ENCODE measurements around the gene CD63.

GRCh38 chr12:55703288-55703687 is 25.5 kb downstream of the CD63 start:
- no peak for TF ChIP-seq CTCF (conservative IDR thresholded peaks at IDR 0.05; ENCODE audit: low read depth, low read length)
- TF ChIP-seq EZH2 (IDR thresholded peaks at IDR 0.05; ENCODE audit: low read length, unreplicated experiment), result no peak

Measured in PC-3 (cell line).